A549 treated with dexamethasone at 1 μM for 4 hours (cell line): Measurements from ENCODE around the gene KLF17. TPM values are rescaled to one million over a fixed set of nuclear protein-coding genes. Genes with fewer than 3 reads are reported as not detected.

Experiments
- total RNA-seq: library from RNA; stranded (reverse); fragments of 200-300 nt; extraction: Qiagen RNA extraction; gene quantifications from 5 replicates; pipeline ENCODE4 v1.2.3, GENCODE V29; 2022

KLF17 gene
- 0.33 to 0.64 TPM (median 0.42 TPM) in 5 replicates for total RNA-seq

DNA sequence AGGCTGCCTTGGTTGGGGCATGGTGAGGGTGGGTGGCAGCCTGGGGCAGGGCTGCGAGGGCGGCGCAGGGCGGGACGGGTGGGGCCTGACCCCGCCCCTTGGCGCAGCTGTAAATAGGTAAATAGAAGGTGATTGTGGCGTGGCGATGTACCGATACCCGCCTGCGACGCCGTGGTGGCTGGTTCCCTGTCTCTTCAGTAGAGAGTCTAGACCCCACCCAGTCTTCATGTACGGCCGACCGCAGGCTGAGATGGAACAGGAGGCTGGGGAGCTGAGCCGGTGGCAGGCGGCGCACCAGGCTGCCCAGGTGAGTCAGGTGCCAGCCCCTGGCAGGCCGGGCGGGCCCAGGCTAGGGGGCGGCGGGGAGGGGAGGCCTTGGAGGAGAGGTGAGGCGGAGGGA, at the start of gene KLF17:
KLF17 (plus strand) TSS at position 140 of the 400 bp plus-strand sequence; CDS start at position 227, 87 bp downstream.

GRCh38 chr1:44141531-44141930, 22.9 kb downstream of the KLF17 start, which contains the start of gene KLF18:
TSS of gene KLF18 (minus strand) at chr1:44141631. CDS start at chr1:44141631, 0 bp downstream.

Other genes with a start within 250 kb of the KLF17 start
- 0.10 to 0.48 TPM (median 0.17 TPM) in 4 of 5 replicates, not detected in the other for gene ARTN, start 185.0 kb upstream of the KLF17 start, total RNA-seq
- 10.0 to 18.1 TPM (median 15.8 TPM) in 5 replicates for gene IPO13, start 171.9 kb upstream of the KLF17 start, total RNA-seq
- 30.9 to 38.5 TPM (median 36.4 TPM) in 5 replicates for gene DPH2, start 148.8 kb upstream of the KLF17 start, total RNA-seq
- 97.4 to 138 TPM (median 118 TPM) in 5 replicates for gene ATP6V0B, start 143.9 kb upstream of the KLF17 start, total RNA-seq
- 49.6 to 75.7 TPM (median 71.7 TPM) in 5 replicates for gene B4GALT2, start 139.6 kb upstream of the KLF17 start, total RNA-seq
- 6.1 to 8.3 TPM (median 7.5 TPM) in 5 replicates for gene CCDC24, start 127.2 kb upstream of the KLF17 start, total RNA-seq
- gene SLC6A9, start 87.4 kb upstream of the KLF17 start, total RNA-seq = 8.6 to 15.1 TPM (median 14.3 TPM) in 5 replicates
- gene KLF18, start 22.8 kb downstream of the KLF17 start, total RNA-seq = 0.02 to 0.05 TPM (median 0.04 TPM) in 4 of 5 replicates, not detected in the other
- 18.5 to 22.0 TPM (median 19.0 TPM) in 5 replicates for gene DMAP1, start 94.7 kb downstream of the KLF17 start, total RNA-seq
- gene ERI3, start 236.4 kb downstream of the KLF17 start, total RNA-seq = 46.8 to 55.9 TPM (median 53.7 TPM) in 5 replicates